IMR-90 (cell line): ENCODE data around the gene ZFPM1. TPM values are rescaled to one million over a fixed set of nuclear protein-coding genes. Genes with fewer than 3 reads are reported as not detected.

Experiments used
- ATAC-seq: fragments of 200-7000 bp; cut with Tn5 transposase; 2 replicates; pipeline ENCODE4 v1.9.1; 2020; ENCODE audit warnings: low read depth, mild to moderate bottlenecking, moderate library complexity
- BruUV-seq: library from RNA; stranded (reverse); fragments of 400-500 nt; replicated peaks from 2 replicates; lab custom pipeline; 2021; lab: Mats Ljungman, UMichigan
- CTCF ChIA-PET: fragments of 300-600 bp; formaldehyde crosslinking; extraction: SDS; loops from one replicate; lab custom pipeline; 2021; ENCODE audit warnings: antibody characterized with exemption; lab: Yijun Ruan, JAX
- POLR2A ChIA-PET: fragments of 300-600 bp; sonication (Branson Sonifier 250); formaldehyde crosslinking; loops from one replicate; lab custom pipeline; 2022; ENCODE audit warnings: antibody characterized with exemption; ENCODE audit not compliant: unreplicated experiment; lab: Charles Lee
- DNase-seq: peaks from one replicate; pipeline ENCODE4 v3.0.0; 2013
- H2AFZ ChIP-seq: replicated peaks from 2 replicates; pipeline ENCODE3; 2013; ENCODE audit warnings: low read length, mild to moderate bottlenecking; ENCODE audit not compliant: poor library complexity
- H2AK5ac ChIP-seq: 2 replicates; pipeline ENCODE4 v1.6.1; 2013; ENCODE audit warnings: low read depth, low read length, inconsistent platforms
- H2AK9ac ChIP-seq: replicated peaks from 2 replicates; pipeline ENCODE3; 2013; ENCODE audit warnings: mild to moderate bottlenecking, low read depth, low read length, moderate library complexity; ENCODE audit not compliant: poor library complexity
- H2BK120ac ChIP-seq: 2 replicates; pipeline ENCODE4 v1.6.1; 2013; ENCODE audit warnings: low read depth, low read length, inconsistent platforms
- H2BK15ac ChIP-seq: 3 replicates; pipeline ENCODE4 v1.6.1; 2013; ENCODE audit warnings: low read depth, low read length, inconsistent platforms
- H2BK20ac ChIP-seq: 2 replicates; pipeline ENCODE4 v1.6.1; 2013; ENCODE audit warnings: low read depth, mild to moderate bottlenecking, inconsistent platforms, low read length, moderate library complexity
- H2BK5ac ChIP-seq: 2 replicates; pipeline ENCODE4 v1.6.1; 2013; ENCODE audit warnings: mild to moderate bottlenecking, low read depth, low read length, inconsistent platforms; ENCODE audit not compliant: poor library complexity, severe bottlenecking
- H3K14ac ChIP-seq: replicated peaks from 2 replicates; pipeline ENCODE4 v1.6.1; 2013; ENCODE audit warnings: low read depth, low read length, inconsistent platforms
- H3K18ac ChIP-seq: 2 replicates; pipeline ENCODE4 v1.6.1; 2013; ENCODE audit warnings: low read depth, low read length, control low read depth
- H3K23ac ChIP-seq: 2 replicates; pipeline ENCODE4 v1.6.1; 2013; ENCODE audit warnings: low read depth, low read length, inconsistent platforms
- H3K27ac ChIP-seq: 2 replicates; pipeline ENCODE4 v1.5.1; 2013; ENCODE audit warnings: mild to moderate bottlenecking, control low read depth, low read length; ENCODE audit not compliant: insufficient read depth
- H3K27me3 ChIP-seq: 2 replicates; pipeline ENCODE4 v1.6.1; 2013; ENCODE audit warnings: low read length; ENCODE audit not compliant: control insufficient read depth, insufficient read depth
- H3K36me3 ChIP-seq: 2 replicates; pipeline ENCODE4 v1.6.1; 2013; ENCODE audit warnings: low read length, mixed read lengths; ENCODE audit not compliant: control insufficient read depth, insufficient read depth
- H3K4ac ChIP-seq: 2 replicates; pipeline ENCODE4 v1.6.1; 2013; ENCODE audit warnings: low read depth, low read length, inconsistent platforms
- H3K4me1 ChIP-seq: 2 replicates; pipeline ENCODE4 v1.6.1; 2013; ENCODE audit warnings: low read length, mixed read lengths; ENCODE audit not compliant: control insufficient read depth, insufficient read depth
- H3K4me2 ChIP-seq: 2 replicates; pipeline ENCODE4 v1.6.1; 2013; ENCODE audit warnings: low read depth, mild to moderate bottlenecking, control low read depth, low read length, moderate library complexity
- H3K4me3 ChIP-seq: 2 replicates; pipeline ENCODE4 v1.5.1; 2013; ENCODE audit warnings: low read depth, mild to moderate bottlenecking, control low read depth, low read length, moderate library complexity; ENCODE audit not compliant: insufficient read depth
- H3K56ac ChIP-seq: 2 replicates; pipeline ENCODE4 v1.6.1; 2013; ENCODE audit warnings: low read length, inconsistent platforms; ENCODE audit not compliant: insufficient read depth; ENCODE audit errors: extremely low read depth
- H3K79me1 ChIP-seq, 2 experiments: 2 replicates each; pipeline ENCODE4 v1.6.1; 2013; ENCODE audit warnings: low read length in 2 of 2, inconsistent platforms in 1 of 2, low read depth in 1 of 2
- H3K9ac ChIP-seq: 2 replicates; pipeline ENCODE4 v1.6.1; 2013; ENCODE audit warnings: low read depth, low read length, control low read depth
- H3K9me1 ChIP-seq: 2 replicates; pipeline ENCODE4 v1.6.1; 2013; ENCODE audit warnings: low read length, inconsistent platforms; ENCODE audit not compliant: insufficient read depth
- H3K9me3 ChIP-seq: 2 replicates; pipeline ENCODE4 v1.6.1; 2013; ENCODE audit warnings: low read length; ENCODE audit not compliant: control insufficient read depth, insufficient read depth
- H4K20me1 ChIP-seq: 2 replicates; pipeline ENCODE4 v1.6.1; 2013; ENCODE audit warnings: low read length, inconsistent platforms; ENCODE audit not compliant: insufficient read depth
- H4K5ac ChIP-seq: 2 replicates; pipeline ENCODE4 v1.6.1; 2013; ENCODE audit warnings: mild to moderate bottlenecking, low read depth, low read length, control low read depth
- H4K8ac ChIP-seq, 2 experiments: 2 replicates each; pipeline ENCODE4 v1.6.1; 2013; ENCODE audit warnings: low read depth in 2 of 2, low read length in 2 of 2, control low read depth in 1 of 2, inconsistent platforms in 1 of 2
- H4K91ac ChIP-seq: 2 replicates; pipeline ENCODE4 v1.6.1; 2013; ENCODE audit warnings: low read depth, low read length, inconsistent platforms; ENCODE audit not compliant: insufficient read depth
- CHD1 ChIP-seq: IDR thresholded peaks from 2 replicates; pipeline ENCODE4 v1.6.1; 2012; ENCODE audit warnings: low read depth, low read length, improper control_type of control experiment
- WGBS, 2 experiments: methylation state at CpG; one replicate each; pipeline versions ENCODE4 v1.1.5 to v1.1.7; 2013; ENCODE audit warnings: missing lambda C conversion rate in 2 of 2; ENCODE audit not compliant: insufficient read length in 1 of 2; ENCODE audit errors: extremely low coverage in 2 of 2; 5-methylcytosine and 5-hydroxymethylcytosine counted together
- dilution Hi-C: fragments of 300-500 bp; cut with HindIII; formaldehyde crosslinking; loops from one replicate; pipeline ENCODE4 v1.14.3; 2018; ENCODE audit warnings: low sequenced_read_pairs; ENCODE audit not compliant: unreplicated experiment
- in situ Hi-C: fragments of 300-500 bp; cut with MboI; formaldehyde crosslinking; loops from 3 replicates; pipeline ENCODE4 v1.14.3; 2019; ENCODE audit warnings: low sequenced_read_pairs, inconsistent platforms, mixed read lengths
- intact Hi-C: fragments of 100-400 bp; cut with micrococcal nuclease; formaldehyde crosslinking; loops from 2 replicates; pipeline ENCODE4 v1.10.0; 2022
- polyA plus RNA-seq, 3 experiments: library from polyadenylated mRNA; depleted of rRNA; stranded (reverse); fragments of >200 nt; gene quantifications; 2 replicates each; pipeline ENCODE4 v1.2.3, GENCODE V29; 2012; ENCODE audit warnings: low replicate concordance in 1 of 3
- total RNA-seq: library from RNA; depleted of rRNA; stranded (reverse); fragments of >200 nt; gene quantifications from 2 replicates; pipeline ENCODE4 v1.2.3, GENCODE V29; 2012

ZFPM1 gene
- total and polyA plus RNA-seq, 2 of the 4 experiments (the other 2 are of a cell fraction) = 0.36 to 1.1 TPM

- no peak overlapping the region for H2BK120ac ChIP-seq
- H3K56ac ChIP-seq = no peak overlapping the region
- H3K9ac ChIP-seq = no peak overlapping the region
- H2BK5ac ChIP-seq = no peak overlapping the region
- no peak overlapping the region for H4K91ac ChIP-seq
- H3K9me1 ChIP-seq = no peaks in the 10 kb centered on the region
- no peak overlapping the region for H4K8ac ChIP-seq
- H3K27me3 ChIP-seq = no peaks in the 10 kb centered on the region
- H3K4me1 ChIP-seq = no peaks in the 10 kb centered on the region
- no peak overlapping the region for H3K27ac ChIP-seq
- H2AFZ ChIP-seq = no peak overlapping the region
- dilution Hi-C loops = no loop called here
- no peak overlapping the region for H3K4me3 ChIP-seq
- H4K5ac ChIP-seq = no peak overlapping the region
- no peak overlapping the region for H3K23ac ChIP-seq
- no peak overlapping the region for H3K4ac ChIP-seq
- in situ Hi-C loops = no loop called here
- no peak overlapping the region for H2BK15ac ChIP-seq
- no peak overlapping the region for H3K14ac ChIP-seq
- H4K20me1 ChIP-seq = no peaks in the 10 kb centered on the region; the same call in 1 of the 2 replicates
- H3K18ac ChIP-seq = no peak overlapping the region
- no peaks in the 10 kb centered on the region; the same call in 1 of the 2 replicates for H3K9me3 ChIP-seq
- no peak overlapping the region for H2BK20ac ChIP-seq
- ATAC-seq (no peak), DNase-seq (no peak)
- no peak overlapping the region for H3K4me2 ChIP-seq
- ChIA-PET POLR2A (no interaction called here), CTCF (no interaction called here)
- no peak overlapping the region for H2AK9ac ChIP-seq
- WGBS, 2 experiments = 86% methylated on average over 7 of the region's 20 CpGs; no CpG with 5 or more reads in 1 of the 2 experiments
- H2AK5ac ChIP-seq = no peak overlapping the region
- BruUV-seq = no TSS peak
- no peaks in the 10 kb centered on the region for H3K79me1 ChIP-seq
- intact Hi-C loops = no loop called here
- TF ChIP-seq CHD1 = no peak
- no peaks in the 10 kb centered on the region for H3K36me3 ChIP-seq
Observed at GRCh38 chr16:88514070-88514469, 61.0 kb downstream of the ZFPM1 start.
